Right renal pelvis (tissue), 4 donors: ENCODE results near the gene ADARB2. TPM values are rescaled to one million over a fixed set of nuclear protein-coding genes. Genes with fewer than 3 reads are reported as not detected.
"Not testable (repeated sequence)": the region's sequence is repeated elsewhere in the genome, so short reads cannot be mapped to it uniquely, and the experiment has no call there.

Experiments
- DNase-seq, 4 donors: peaks; one replicate each; pipeline ENCODE4 v3.0.0-alpha.2; 2013; ENCODE audit warnings: low read depth in 4 of 4, low spot score in 3 of 4, missing footprints in 1 of 4
- polyA plus RNA-seq, 4 donors: library from polyadenylated mRNA; unstranded; fragments of 120-200 nt; gene quantifications; one replicate each; pipeline ENCODE4 v1.2.1, GENCODE V29; 2013; ENCODE audit not compliant: insufficient read length in 4 of 4

Gene ADARB2
- polyA plus RNA-seq, 4 donors, result 0.90 to 1.8 (median 1.4) TPM

DNA sequence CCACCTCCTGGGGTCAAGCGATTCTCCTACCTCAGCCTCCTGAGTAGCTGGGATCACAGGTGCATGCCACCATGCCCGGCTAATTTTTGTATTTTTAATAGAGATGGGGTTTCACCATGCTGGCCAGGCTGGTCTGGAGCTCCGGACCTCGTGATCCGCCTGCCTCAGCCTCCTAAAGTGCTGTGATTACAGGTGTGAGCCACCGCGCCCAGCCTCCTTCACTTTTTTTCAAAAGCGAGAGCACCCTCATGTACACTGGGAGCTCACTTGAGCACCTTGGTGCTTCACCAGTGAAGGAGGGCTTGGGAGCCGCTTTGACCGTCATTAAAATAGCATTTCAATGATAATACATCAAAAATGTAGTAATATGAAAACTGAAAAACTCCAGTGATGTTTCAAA, 578.8 kb downstream of the ADARB2 start:
- not testable (repeated sequence) for DNase-seq

GRCh38 chr10:1158066-1158465, 579.3 kb downstream of the ADARB2 start:
- DNase-seq, result no peak

DNA sequence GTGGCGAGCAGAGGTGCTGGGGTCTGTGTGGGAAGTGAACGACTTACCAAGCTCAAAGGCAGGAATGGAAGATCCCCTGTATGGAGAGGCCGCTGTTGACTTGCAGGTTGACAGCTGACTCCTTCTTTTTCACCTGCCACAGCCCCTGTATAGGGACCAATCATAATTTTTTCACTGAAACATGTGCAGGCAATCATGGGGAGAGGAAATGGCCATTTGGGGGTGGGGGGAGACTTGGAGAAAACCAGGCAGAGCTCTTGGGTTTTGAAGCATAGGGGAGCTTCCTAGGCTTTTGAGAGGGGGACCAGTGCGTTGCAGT, 579.8 kb downstream of the ADARB2 start:
- DNase-seq, result no peak

DNA sequence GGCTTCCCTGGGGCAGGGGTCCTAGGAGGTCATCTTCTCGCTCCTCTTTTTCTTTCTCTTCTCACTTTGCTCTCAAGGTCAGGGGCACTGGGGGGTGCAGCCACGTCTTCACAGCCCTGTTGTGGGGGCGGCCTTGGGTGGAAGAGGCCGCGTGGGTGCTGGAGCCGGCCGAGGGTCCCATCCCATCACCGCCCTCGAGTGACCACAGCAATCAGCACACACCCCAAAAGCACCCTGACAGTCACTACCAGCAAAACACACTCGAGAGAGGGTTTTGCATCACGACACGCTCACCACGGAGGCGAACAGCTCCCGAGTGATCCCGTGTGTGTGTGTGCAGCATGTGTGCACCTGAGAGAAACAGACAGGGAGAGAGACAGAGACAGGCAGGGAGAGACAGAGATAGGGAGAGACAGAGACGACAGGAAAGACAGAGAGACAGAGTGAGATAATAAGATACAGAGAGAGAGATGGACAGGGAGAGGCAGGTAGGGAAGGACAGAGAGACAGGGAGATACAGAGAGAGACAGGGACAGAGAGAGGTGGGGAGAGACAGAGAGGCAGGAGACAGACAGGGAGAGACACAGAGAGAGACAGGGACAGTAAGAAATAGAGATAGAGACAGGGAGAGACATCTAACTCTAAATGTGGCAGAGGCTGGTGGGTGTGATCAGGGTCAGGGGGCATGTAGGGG, 580.3 kb downstream of the ADARB2 start:
- DNase-seq, result no peak

GRCh38 chr10:1156616-1156886, 580.8 kb downstream of the ADARB2 start:
- no peak for DNase-seq

DNA sequence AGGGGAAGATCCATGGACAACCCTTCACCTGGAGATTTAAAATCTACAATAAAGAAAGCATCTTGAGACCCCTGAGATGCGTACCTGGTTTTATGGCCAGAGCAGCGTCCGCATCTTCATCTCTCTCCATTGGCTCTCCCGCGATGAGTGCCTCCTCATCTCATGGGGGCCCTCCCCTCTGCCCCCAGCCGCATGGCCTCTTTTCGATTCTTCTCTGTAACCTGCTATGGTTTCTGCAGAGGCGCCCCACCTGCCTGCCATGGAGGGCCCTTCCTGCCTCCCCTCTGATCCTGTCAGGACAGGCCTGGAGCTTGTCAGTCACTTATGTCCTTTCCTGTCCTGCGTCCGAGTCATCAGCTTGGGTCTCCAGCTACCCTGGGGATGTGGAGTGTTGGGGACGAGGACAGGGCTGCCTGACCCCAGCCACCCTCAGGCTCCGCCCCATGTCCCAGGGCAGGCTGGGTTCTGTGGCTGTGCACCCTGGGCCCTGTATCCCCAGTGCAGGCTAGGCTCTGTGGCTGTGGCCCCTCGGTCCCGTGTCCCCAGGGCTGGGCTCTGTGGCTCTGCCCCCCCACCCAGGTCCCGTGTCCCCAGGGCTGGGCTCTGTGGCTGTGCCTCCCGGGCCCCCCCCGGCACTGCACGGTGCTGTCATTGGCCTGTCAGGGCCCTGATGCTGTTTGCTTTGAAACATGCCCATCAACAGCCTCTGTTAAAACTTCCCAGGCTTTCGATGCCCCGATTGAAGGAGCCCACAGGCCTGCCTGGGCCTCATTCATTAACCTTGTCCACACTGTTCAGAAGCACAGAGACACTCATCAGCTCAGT, 581.3 kb downstream of the ADARB2 start:
- no peak for DNase-seq

GRCh38 chr10:1154531-1155295, 582.6 kb downstream of the ADARB2 start:
- no peak for DNase-seq

- DNase-seq, result no peak
These were observed 583.4 kb downstream of the ADARB2 start for GRCh38 chr10:1153805-1154351.

- no peak for DNase-seq
These were observed 584.0 kb downstream of the ADARB2 start for GRCh38 chr10:1153251-1153763.

GRCh38 chr10:1152386-1153250, 584.7 kb downstream of the ADARB2 start:
- no peak for DNase-seq

DNA sequence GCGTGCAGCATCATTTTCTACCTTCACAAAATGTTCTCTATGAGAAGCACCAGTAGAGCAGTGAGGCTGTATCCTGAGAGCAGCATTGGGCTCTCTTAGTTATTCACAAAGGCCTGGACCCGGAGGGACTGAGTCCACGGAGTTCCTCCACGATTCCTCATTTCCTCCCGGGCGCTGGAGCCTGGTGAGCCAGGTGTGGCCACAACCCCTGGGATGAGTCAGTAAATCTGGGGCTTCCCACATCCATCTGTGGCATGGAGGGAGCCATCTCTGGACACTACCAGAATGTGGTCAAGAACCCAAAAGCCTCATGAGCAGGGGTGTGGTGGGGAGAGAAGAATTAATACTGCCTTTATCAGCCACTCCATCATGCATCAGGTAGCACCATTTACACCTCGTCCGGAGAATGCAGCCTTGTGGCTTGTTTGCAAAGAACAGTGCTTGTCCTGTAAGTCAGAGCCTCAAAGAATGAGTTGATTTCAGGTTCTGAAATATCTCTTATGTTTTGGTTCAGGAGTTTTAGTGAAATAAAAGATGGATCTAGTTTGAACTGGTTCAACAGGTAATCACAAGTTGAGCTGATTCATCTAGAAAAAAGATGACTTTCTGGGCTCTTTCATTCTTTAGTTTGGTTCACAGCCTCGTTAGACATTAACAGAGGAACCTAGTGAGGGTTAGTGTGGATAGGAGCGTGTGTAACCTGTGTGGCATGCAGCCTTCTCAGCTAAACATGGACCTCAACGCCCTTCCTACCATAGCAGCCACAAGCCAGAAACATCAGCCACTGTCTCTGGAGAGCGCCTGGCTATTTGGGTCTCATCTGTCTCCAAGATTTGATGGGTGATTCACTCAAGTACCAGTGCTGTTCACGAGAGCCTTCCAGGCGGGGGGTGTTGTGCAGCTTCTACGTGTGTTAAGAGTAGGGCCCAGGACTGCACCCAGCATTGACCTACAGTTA, 586.0 kb downstream of the ADARB2 start:
- DNase-seq, result no peak

DNA sequence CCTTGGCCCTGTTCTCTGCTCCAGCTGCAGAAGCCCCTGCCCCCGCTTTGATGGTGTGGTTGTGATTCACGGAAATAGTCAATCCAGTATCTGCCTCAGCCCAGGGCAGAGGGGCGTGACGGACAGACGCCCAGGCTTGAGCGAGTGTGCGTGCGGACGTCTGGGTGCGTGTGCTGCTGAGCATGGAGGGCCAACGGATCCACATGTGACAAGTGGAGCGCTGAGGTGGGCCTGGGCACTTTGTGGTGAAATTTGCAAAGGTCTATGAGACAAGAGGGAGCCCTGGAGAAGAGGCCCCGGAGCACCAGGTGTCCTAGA, 586.7 kb downstream of the ADARB2 start:
- DNase-seq, result no peak

DNA sequence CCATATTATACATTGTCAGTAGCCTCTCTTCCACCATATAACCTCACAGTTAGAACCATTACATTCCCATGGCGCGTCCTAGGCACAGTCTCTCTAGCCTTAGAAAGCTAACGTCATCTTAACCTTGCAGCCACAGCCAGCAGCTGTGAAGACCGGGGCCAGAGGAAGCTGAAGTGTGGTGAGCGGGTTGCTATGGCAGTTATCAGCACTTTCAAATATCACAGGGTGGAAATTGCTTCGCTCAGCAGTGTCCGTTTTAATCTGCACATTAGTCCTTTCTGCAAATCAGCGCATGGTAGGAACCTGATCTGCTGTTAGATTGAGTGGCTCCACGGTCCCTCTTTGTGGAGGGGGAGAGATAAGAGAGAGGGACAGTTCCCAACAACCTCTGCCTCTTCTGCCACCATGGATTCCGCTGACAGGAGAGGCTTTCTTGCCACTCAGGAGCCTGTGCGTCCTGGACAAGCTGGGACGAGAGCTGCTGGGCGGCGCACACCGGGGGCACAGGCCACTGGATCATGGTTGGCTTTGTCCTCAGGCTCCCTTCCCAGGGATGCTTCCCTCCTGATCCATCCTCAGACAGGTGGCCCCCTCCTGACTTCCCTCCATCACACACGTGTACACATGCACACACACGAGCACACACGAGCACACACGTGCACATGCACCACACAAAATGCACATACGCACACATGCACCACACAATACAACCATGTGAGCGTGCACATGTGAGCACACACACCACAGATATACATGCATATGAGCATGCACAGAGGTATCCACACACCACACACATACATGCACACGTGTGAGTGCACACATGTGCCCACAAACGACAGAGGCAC, 587.3 kb downstream of the ADARB2 start:
- DNase-seq, result no peak

GRCh38 chr10:1148855-1149605, 588.3 kb downstream of the ADARB2 start:
- no peak for DNase-seq

DNA sequence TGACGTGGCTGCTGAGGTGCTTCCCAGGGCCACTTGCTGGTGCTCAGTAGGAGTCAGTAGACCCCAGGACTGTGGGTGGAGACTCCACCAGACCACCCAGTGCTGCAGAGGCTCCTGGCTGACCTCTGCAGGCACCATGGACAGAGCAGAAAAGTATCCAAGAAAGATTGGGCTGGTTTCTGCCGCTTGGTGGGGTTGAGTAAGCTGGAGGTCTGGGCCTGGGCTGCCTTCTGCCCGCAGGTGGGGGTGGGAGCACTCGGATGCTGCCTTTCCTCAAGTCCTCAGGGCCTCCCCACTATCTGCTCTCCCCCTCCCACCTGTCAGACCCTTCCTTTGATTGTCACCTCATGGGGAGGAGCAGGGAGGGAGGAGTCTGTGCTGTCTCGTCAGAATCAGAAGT, 589.5 kb downstream of the ADARB2 start:
- no peak for DNase-seq

GRCh38 chr10:1142596-1142995, 594.7 kb downstream of the ADARB2 start:
- DNase-seq, result no peak

- no peak for DNase-seq
These were observed 595.6 kb downstream of the ADARB2 start for GRCh38 chr10:1141701-1142100.

DNA sequence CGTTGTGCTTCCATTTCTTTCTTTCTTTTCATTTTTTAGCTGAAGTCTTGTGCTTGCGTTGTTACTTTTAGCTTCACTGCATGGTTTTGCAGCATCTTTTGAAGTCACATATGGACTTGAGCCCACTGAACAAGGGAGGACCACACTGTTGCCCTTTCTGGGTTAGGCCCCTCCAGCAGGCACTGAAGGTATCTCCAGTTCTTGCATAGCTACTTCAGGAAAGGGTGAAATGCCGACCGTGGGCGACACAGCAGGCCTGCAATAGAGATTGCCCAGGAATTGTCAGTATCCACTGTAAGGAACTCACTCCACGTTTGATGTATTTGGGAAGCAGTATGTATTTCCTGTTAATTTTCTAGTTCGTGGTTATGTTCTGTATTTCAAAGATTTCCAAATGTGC, 596.1 kb downstream of the ADARB2 start:
- DNase-seq, result no peak
